SH-SY5Y (cell line): ENCODE results near the gene FCRL2.

Source experiments
- GATA2 ChIP-seq: IDR thresholded peaks from 2 replicates; pipeline ENCODE4 v1.6.1; 2011; ENCODE audit warnings: mild to moderate bottlenecking, low read depth, low read length
- GATA3 ChIP-seq: IDR thresholded peaks from 2 replicates; pipeline ENCODE4 v1.6.1; 2011; ENCODE audit warnings: low read depth, mild to moderate bottlenecking, low read length, moderate library complexity

DNA sequence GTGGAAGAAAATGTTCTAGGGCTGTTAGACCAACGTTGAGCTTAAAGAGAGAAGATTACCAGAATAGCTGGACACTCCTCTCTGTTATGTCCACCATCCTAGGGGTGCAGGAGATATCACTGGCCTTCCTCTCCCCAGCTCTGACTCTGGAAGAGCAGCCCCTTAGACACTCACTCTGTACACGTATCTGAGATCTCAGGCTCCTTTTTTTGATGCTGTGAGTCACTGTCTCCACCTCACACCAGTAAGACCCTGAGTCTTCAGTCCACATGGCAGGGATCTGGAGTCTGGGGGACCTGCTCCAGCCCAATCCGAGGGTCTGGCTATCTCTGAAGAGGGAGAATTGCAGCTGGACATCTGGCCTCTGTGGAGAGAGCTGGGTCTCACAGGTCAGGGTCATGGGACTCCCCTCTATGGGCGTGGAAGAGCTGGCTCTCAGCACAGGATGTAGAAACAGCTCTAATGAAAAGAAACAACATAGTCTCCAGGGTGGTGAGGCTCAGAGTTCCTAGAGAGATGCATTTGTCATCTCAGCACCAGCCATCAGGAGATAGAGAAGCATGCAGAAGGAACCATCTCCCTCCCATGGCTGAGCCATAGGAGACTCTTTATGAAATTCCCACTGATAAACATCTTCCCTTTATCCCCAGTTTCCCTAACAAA is 79.8 kb downstream of the FCRL2 start:
- TF ChIP-seq GATA2 (no peak), GATA3 (no peak)
